ENCODE data around the gene ATXN10.

Gene ATXN10

GRCh38 chr22:45817745-45818423, 146.2 kb downstream of the ATXN10 start:
- no peak for DNase-seq (ENCODE audit: low read depth in 2 of 3, low spot score in 2 of 3)

- DNase-seq (ENCODE audit: low read depth in 2 of 3, low spot score in 2 of 3): no peak
Measured at GRCh38 chr22:45818424-45819085, 146.9 kb downstream of the ATXN10 start.

- DNase-seq (ENCODE audit: low read depth in 2 of 3, low spot score in 2 of 3): no peak
Measured at GRCh38 chr22:45819305-45819704, 147.7 kb downstream of the ATXN10 start.

GRCh38 chr22:45823336-45823735, 151.7 kb downstream of the ATXN10 start:
- DNase-seq (ENCODE audit: low read depth in 2 of 3, low spot score in 2 of 3): no peak

GRCh38 chr22:45826520-45826919, 154.9 kb downstream of the ATXN10 start:
- no peak for DNase-seq (ENCODE audit: low read depth in 2 of 3, low spot score in 2 of 3)

- DNase-seq (ENCODE audit: low read depth in 2 of 3, low spot score in 2 of 3): no peak
Measured at GRCh38 chr22:45828841-45829240, 157.2 kb downstream of the ATXN10 start.

- DNase-seq (ENCODE audit: low read depth in 2 of 3, low spot score in 2 of 3): no peak
Measured at GRCh38 chr22:45830531-45831245, 159.1 kb downstream of the ATXN10 start.

GRCh38 chr22:45831394-45831793, 159.8 kb downstream of the ATXN10 start:
- no peak for DNase-seq (ENCODE audit: low read depth in 2 of 3, low spot score in 2 of 3)

GRCh38 chr22:45832180-45832579, 160.5 kb downstream of the ATXN10 start:
- no peak for DNase-seq (ENCODE audit: low read depth in 2 of 3, low spot score in 2 of 3)

GRCh38 chr22:45832959-45833580, 161.4 kb downstream of the ATXN10 start:
- no peak for DNase-seq (ENCODE audit: low read depth in 2 of 3, low spot score in 2 of 3)

- DNase-seq (ENCODE audit: low read depth in 2 of 3, low spot score in 2 of 3): no peak
Measured at GRCh38 chr22:45833613-45834012, 162.0 kb downstream of the ATXN10 start.

GRCh38 chr22:45834241-45834640, 162.6 kb downstream of the ATXN10 start:
- no peak for DNase-seq (ENCODE audit: low read depth in 2 of 3, low spot score in 2 of 3)

GRCh38 chr22:45834795-45835194, 163.2 kb downstream of the ATXN10 start:
- no peak for DNase-seq (ENCODE audit: low read depth in 2 of 3, low spot score in 2 of 3)

- DNase-seq (ENCODE audit: low read depth in 2 of 3, low spot score in 2 of 3): no peak
Measured at GRCh38 chr22:45836418-45837169, 165.0 kb downstream of the ATXN10 start.

- no peak for DNase-seq (ENCODE audit: low read depth in 2 of 3, low spot score in 2 of 3)
Measured at GRCh38 chr22:45837508-45837907, 165.9 kb downstream of the ATXN10 start.

- no peak for DNase-seq (ENCODE audit: low read depth in 2 of 3, low spot score in 2 of 3)
Measured at GRCh38 chr22:45838305-45838887, 166.8 kb downstream of the ATXN10 start.

GRCh38 chr22:45840483-45840882, 168.8 kb downstream of the ATXN10 start:
- no peak for DNase-seq (ENCODE audit: low read depth in 2 of 3, low spot score in 2 of 3)

GRCh38 chr22:45842291-45842991, 170.8 kb downstream of the ATXN10 start:
- DNase-seq (ENCODE audit: low read depth in 2 of 3, low spot score in 2 of 3): no peak

GRCh38 chr22:45843031-45843430, 171.4 kb downstream of the ATXN10 start:
- DNase-seq (ENCODE audit: low read depth in 2 of 3, low spot score in 2 of 3): no peak

- no peak for DNase-seq (ENCODE audit: low read depth in 2 of 3, low spot score in 2 of 3)
Measured at GRCh38 chr22:45843986-45844385, 172.4 kb downstream of the ATXN10 start.

Data from activated CD8-positive, alpha-beta memory T cell treated with anti-CD3 and anti-CD28 coated beads for 48 hours (primary cell).